ENCODE data around the gene OXSM. TPM values are rescaled to one million over a fixed set of nuclear protein-coding genes. Genes with fewer than 3 reads are reported as not detected.

Gene OXSM
- total RNA-seq, 1 donor from 2014 or later, result 7.8 TPM

Other genes with a start within 250 kb of the OXSM start
- 92.1 TPM for gene TOP2B, start 125.2 kb upstream of the OXSM start, total RNA-seq
- gene NGLY1, start 6.6 kb upstream of the OXSM start, total RNA-seq, result 34.1 TPM

Measured in lower lobe of right lung (tissue), 1 donor.